GM21360 (cell line): ENCODE data around the gene CLEC18B.
"Not testable (repeated sequence)": the region's sequence is repeated elsewhere in the genome, so short reads cannot be mapped to it uniquely, and the experiment has no call there.

Experiments used
- ATAC-seq: cut with Tn5 transposase; IDR thresholded peaks from one replicate; pipeline ENCODE4 v1.9.1; 2021; ENCODE audit warnings: mild to moderate bottlenecking, moderate library complexity; ENCODE audit not compliant: unreplicated experiment

Gene CLEC18B

DNA sequence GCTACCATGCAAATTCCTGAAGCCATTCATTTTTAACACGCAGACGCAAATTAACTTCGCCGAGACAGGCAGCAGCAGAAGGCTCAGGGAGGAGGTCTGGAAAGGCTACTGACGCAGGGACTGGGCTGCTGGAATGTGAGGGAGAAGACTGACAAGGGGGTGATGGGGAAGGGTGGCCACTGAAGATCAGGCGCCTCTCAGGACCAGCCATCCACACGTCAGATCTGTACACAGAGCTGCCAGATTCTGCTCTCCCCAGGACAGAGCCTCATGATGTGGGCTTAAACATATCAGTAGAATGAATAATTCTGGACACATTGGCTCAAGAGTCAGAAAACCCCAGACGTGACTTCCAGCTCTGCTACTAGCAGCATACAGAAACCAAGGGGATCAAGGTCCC is 25.6 kb upstream of the CLEC18B start:
- ATAC-seq = no peak

DNA sequence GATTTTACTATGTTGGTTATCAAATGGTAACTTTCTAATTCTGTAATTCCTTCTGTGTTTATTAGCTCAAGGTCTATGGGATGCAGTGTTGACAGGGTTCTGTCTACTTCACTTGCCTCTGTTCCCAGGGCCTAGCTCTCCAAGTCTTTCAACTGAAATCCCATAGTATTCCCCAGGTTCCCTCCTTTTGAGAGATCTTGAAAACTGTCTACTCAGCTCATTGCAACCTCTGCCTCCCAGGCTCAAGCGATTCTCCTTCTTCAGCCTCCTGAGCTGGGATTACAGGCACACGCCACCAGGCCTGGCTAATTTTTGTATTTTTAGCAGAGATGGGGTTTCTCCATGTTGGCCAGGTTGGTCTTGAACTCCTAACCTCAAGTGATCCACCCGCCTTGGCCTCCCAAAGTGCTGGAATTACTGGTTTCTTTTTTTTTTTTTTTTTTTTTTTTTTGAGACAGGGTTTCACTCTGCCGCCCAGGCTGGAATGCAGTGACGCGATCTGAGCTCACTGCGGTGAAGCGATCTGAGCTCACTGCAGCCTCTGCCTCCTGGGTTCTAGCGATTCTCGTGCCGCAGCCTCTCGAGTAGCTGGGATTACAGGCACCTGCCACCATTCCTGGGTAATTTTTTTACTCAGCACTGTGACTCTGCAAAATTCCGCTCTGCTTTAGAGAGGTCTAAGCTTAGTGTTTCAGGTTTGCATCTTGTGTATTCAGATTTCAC is 22.5 kb upstream of the CLEC18B start:
- not testable (repeated sequence) for ATAC-seq

DNA sequence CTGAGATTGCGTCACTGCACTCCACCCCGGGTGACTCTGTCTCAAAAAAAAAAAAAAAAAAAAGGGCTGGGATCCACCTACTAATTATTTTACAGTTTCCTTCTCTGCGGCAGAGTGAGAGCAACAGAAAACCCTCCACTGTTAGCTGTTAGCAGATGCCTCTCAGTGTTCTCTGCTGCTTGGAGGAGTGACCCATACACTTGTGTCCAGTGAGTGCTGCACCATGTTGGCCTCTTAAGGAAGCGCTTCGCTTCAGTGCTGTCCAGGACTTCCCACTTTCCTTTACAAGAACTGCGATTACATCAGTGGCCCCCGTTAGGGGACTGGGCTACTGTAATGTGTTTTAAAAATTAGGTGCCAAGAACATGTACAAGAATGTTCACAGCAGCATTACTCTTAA is 18.4 kb upstream of the CLEC18B start:
- no peak for ATAC-seq

DNA sequence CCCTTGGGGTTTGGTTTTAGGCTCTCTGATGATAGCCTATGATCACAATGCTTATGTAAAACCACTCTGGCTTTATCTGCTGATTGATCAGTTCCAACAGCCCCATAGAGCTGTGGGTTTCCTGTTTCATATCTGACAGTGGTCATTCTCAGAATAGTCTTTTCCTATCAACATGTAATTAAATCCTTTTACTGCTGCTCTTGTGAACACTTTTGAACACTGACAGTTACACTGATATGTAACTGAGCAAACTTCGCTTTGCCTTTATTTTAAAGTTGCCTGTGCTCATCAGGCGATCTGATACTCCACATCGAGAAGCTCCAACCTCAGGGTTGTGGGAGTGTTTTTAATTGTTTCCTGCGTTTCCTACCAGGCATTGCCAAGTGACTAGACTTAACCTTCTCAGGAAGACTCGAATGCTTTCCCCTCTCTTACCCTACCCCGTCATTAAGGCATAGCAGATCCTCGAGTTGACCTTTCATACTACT is 17.3 kb upstream of the CLEC18B start:
- ATAC-seq = no peak

DNA sequence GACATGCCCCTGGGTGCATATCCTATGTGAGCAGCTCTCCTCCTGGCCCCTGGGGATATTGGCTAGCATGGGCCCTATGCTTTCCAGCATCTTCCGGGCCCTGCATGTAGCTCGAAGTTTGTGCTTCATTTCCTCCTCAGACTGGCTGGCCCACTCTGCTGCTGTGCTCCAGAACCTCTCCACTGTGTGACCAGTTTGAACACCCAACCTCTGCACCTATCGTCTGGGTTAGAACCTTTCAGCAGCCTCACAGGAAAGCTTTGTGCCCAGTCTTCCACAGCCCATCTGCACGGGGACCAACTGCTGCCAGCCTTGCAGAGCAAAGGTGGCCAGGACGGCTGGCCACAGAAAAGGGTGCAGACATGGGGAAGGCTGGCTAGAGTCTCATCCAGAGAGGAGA is 10.2 kb upstream of the CLEC18B start:
- ATAC-seq = no peak

DNA sequence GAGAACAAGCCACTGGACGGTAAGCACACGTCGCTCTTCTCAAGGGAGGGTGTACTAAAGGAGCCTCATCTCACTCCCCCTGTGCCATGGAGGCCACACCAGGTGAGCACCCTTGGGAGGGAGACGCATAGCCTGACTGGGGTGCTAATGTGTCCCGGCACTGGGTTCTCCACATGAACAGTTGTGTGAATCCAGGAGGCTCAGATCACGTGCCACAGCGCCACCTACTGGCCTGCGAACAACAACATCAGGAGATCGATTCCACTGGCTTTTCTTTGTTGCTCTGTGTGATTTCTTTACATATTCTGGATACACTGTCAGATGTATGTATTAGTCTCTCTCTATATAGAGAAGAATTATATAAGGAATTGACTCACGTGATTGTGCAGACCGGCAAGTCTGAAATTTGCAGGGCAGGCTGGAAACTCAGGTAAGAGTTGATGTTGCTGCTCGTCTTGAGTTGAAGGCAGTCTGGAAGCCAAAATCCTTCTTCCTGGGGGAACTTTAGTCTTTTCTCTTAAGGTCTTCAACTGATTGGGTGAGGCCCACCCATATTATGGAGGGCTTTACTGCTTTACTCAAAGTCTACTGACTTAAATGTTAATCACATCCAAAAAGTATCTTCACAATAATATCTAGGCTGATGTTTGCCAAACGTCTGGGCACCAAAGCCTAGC is 8.9 kb upstream of the CLEC18B start:
- ATAC-seq = peak; percentile 62

DNA sequence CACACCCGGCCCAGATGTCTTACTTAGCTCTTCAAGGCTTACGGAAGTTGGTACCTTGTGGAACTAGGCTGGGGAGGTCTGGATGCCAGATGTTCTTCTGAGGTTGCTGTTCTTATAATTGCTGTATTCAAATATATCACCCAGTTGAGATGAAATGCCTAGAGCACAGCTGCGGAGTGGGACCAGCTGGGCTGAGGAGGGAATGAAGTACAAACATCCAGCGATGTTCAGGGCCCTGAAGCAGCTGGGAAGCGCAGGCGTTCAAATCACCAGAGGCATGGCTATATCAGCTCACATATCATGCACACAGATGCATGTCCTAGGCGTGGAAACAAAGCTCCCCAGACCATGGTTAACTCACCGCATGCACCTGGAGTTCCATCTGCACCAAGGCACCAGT is 7.2 kb upstream of the CLEC18B start:
- ATAC-seq = not testable (repeated sequence)

DNA sequence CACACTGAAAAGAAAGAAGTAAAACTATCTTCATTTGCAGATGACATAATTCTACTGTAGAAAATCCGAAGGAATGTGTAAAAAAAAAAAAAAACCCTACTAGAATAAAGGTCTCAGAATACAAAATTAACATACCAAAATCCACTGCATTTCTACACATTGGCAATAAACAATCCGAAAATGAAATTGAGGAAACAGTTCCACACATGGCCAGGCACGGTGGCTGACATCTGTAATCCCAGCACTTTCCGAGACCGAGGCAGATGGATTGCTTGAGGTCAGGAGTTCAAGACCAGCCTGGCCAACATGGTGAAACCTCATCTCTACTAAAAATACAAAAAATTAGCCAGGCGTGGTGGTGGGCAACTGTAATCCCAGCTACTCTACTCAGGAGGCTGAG is 4.5 kb upstream of the CLEC18B start:
- not testable (repeated sequence) for ATAC-seq

DNA sequence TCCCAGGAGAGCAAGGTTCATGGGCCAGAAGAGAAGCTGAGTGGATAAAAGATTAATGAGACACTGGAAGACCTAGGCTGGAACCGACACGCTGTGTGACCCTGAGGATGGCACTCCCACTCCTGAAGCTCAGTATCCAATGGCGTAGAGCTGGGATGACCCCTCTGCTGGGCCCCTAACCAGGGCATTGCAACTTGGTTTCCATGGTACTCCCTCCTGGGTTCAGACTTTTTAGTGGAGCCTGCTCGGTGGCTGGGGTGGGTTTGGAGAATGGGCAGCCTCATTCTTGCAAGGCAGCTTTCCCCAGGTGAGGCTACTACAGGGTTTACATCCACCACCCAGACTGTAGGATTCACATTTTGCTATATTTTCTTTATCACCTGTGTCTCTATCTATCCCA is 2.4 kb upstream of the CLEC18B start:
- not testable (repeated sequence) for ATAC-seq

DNA sequence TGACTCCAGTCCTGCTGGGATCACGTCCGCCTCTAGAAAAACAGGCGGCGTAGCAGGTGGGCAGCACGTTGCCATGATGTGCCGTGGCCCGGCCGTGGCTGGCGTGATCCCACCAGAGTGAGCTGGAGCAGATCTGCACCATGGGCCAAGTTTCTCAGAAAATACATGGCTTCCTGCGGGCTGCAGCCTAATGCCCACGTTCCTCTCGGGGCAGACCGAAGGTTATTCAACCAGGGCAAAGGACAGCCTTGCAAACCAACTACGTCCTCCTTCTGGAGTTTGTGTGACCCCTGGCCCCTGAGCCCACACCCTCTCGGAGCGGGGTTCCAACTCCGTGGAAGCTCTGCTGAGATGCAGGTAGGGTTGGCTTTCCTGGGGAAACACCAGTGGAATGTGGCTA is 808 bp upstream of the CLEC18B start:
- not testable (repeated sequence) for ATAC-seq

DNA sequence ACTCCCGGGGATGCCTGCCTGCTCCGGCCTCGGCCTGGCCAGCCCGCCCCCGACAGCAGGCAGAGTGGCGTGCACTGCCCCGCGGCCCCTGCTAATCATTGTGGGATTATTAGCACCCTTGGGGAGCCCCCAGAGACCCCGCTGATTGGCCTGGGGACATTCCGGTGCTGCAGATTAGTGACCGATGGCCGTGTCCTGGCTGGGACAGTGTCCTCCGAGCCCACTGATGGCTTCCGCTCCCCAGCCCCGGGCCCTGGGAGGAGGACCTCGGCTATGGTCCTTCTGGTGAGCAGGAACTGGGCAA is 156 bp upstream of the CLEC18B start:
- ATAC-seq = not testable (repeated sequence)

DNA sequence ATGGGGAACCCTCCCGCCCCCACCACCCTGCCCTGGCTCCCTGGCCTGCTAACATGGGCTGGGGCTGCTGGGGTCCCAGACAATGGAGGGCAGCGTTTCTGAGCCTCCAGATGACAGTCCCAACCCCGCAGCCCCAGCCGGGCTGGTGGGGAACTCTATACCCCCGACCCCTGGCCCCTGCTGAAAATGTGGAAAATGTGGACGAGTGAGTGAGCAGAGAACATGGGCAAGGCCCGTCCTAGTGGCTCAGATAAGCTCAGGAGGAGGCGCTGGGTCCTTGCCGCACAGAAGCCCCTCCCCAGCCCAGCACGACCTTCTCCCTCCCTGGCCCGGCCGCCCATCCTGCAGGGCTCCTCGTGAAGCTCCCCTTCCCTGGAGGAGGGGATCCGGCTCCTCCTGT is 1.5 kb downstream of the CLEC18B start:
- not testable (repeated sequence) for ATAC-seq

DNA sequence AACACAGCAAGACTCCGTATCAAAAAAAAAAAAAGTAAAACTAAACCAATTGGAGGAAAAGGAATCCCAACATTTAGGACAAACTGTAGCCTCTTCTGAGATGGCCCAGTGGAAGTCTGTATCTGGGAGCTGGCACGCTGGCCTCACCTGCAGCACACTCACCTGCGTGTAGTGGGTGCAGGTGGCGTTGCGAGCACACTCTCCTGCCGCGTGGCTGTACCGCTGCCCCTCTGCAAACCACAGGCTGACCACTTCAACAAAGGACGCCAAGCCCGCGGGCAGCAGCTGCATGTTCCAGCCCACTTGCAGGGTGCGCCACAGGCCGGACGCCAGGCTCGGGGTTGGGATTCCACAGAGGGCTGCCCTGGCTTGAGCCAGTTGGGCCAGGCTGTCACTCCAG is 3.4 kb downstream of the CLEC18B start:
- not testable (repeated sequence) for ATAC-seq

DNA sequence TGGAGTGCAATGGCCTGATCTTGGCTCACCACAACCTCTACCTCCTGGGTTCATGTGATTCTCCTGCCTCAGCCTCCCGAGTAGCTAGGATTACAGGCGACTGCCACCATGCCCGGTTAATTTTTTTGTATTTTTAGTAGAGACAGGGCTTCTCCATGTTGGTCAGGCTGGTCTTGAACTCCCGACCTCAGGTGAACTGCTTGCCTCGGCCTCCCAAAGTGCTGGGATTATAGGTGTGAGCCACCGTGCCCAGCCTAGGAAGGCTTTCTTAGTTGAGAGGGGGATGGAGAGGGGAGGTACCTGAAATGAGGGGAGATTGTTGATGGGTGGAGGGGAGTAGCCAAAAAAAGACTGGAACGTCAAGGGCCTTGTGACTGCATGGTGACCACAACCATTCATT is 7.4 kb downstream of the CLEC18B start:
- not testable (repeated sequence) for ATAC-seq

DNA sequence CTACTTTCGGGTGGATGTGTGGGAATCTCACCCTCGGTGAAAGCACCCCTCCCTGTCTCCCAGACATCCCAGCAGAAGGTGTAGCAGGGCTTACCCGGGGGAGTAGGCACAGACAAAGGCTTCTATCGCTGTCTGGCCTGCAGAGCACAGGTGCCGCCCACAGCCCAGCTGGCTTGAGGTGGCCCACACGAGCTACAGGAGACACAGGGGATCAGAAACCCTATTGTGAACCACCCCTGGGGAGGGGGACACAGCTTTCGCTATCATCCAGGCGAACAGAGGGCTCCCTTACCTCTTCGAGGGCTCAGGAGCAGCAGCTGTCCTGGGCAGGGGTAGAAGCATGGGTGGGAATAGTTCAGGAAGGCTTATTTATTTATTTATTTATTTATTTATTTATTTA is 7.8 kb downstream of the CLEC18B start:
- not testable (repeated sequence) for ATAC-seq

DNA sequence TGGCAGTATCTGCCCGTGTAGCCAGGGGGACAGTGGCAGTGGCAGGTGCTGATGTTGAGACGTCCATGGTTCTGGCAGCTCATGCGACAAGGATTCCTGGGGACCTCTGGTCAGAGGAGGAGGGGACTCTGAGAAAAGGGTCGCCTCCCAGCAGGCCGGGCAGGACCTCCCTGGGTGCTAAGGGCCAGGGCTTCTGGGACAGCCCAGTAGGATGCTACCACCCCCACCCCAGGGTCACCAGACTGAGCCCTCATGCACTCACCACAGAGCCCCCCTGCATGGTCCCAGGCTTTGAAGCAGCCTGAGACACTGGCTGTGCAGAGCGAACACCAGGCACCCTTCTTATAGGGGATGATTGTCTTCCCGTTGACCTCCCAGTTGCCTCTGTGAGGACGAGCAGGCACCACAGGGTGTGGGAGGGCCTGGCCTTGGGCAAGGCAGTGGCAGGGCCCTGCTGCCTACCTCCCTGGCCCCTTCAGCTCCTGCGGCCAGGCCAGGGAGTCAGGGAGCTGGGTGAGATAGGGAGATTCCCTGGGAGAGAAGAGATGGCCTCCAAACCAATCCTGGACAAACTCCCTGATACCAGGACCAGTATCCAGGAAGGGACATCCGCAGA is 8.4 kb downstream of the CLEC18B start:
- not testable (repeated sequence) for ATAC-seq

DNA sequence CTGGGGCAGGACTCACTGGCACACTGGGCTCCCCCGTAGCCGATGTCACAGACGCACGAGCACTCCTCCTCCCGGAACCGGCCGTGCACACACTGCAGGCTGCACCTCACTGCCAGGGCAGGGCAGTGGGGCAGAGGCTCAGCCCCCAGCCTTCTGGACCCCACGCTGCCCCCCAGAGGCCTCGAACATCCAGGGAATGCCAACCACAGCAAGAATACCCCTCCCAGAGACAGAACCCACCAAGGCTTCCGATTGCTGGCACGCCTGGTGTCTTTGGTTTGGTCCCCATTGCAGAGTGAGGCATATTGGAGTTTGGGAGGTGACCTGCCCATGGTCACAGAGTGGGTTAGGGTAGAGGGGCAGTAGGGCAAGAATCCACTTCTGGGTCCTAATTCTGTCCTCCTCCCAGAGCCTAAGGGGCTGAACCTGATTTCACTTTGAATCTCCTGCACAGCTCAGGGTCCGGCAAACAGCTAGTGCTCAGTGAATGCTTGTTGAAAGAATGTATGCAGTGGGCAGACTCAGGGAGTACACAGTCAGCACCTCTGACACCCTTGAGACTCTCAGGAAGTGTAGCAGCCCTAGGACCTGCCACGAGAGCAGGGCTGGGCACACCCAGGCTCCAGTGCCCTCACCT is 9.0 kb downstream of the CLEC18B start:
- ATAC-seq = not testable (repeated sequence)

DNA sequence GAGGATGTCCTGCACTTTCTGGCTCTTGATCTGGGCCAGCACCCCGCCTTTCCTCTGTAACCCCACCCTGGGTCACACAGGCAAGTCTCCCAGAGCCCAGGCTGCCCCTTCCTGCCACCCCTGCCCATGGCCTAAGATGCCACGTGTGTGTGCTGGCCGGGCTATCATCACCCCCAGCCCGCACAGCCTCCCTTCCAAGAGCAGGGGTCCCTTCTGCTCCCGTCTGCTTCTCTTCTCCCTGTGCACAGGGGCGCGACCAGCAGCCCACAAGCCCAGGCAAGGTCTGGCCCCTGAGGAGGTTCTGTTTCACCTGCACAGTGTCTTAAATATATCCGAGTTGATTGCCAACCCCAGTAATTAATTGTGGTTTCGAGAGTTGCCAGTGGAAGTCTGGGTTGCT is 10.3 kb downstream of the CLEC18B start:
- ATAC-seq = not testable (repeated sequence)

DNA sequence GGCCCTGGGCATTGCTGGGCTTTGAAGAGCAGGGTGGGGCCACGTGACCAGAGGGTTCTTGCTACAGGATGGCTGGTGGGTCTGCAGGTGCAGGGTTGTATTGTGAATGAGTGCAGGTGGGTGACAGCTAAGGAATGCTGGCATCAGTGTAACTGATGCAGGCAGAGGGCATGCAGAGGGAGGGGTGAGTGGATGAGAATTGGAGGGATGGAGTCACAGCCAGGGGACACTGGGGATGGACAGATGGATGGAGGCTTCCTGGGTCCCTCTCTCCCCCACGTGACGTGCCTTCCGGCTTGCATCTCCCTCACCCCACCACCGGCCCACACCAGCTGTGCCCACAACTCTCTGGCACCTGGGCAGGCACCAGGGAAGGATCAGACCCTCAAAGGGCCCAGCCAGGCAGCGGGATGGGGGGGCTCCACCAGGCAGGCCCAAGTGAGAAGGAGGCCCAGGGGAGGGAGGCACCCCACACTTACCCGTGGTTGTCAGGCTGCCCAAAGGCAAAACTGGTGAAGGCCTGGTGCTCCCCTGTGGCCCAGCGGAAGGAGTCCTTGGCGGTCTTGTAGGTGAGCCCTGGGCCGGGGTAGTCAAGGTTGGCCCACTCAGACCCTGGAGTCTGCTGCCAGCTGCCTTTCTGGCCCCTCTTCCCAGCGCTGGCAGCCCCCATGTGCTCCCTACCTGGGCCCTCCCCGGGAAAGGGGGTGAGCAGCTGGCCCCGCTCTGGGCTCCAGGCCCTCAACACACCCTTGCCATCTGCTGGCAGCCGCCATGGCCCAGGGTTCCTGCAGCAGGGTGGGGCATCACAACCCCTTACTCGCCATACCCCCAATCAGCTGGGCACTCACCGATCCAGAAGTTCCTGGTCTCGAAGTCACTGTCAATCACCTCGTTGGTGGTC is 11.0 kb downstream of the CLEC18B start:
- ATAC-seq = not testable (repeated sequence)

DNA sequence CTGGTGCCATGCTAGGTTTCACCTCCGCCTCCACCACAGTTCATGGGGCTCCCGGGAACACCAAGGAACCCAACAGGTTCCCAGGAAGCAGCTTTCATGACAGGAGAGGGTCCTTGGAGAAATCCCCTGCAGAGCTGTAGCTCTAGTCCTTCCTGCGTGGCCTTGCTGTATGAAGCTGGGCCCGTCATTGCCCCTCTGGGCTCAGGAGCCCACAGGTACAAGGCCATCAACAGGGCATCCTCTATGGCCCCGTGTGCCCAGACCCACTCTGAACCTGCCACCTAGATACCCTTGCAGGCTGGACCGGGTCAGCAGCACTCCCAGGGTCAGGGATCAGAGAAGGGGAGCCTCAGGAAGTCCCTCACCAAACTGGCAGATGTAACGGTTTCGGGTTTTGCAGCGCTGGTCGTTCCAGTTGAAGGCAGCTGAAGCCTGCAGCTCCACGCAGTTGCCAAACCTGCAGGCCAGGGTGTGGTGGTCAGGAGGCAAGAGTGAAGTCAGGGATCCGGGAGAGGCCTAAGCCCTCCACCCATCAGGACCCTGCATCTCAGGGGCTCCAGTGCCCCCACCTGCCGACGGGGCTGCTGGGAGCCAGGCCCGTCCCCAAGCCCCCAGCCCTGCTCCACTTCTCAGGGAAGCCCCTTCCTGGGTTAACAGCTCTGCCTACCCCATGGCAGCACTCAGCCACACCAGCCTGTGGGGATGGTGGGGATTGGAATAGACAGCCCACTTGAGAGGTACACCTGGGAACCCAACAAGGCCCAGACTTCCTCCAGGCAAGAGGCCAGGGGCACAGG is 11.9 kb downstream of the CLEC18B start:
- ATAC-seq = not testable (repeated sequence)
